Prostate gland (tissue), 2 donors: ENCODE measurements around the gene KCND3.

ENCODE experiments used
- CTCF ChIP-seq, 4 experiments: fragments of 200-600 bp in 2 of 4; fragments of 450-650 bp in 2 of 4; sonication (generic) in 2 of 4; IDR thresholded peaks; 1 replicate in 3 of 4; 2 replicates in 1 of 4; pipeline ENCODE4 v1.5.1; 2016 to 2019; ENCODE audit warnings: antibody characterized with exemption in 4 of 4, mild to moderate bottlenecking in 2 of 4, moderate library complexity in 2 of 4
- POLR2AphosphoS5 ChIP-seq: sonication (generic); formaldehyde crosslinking; IDR thresholded peaks from one replicate; pipeline ENCODE4 v1.6.1; 2017; ENCODE audit warnings: antibody characterized with exemption

DNA sequence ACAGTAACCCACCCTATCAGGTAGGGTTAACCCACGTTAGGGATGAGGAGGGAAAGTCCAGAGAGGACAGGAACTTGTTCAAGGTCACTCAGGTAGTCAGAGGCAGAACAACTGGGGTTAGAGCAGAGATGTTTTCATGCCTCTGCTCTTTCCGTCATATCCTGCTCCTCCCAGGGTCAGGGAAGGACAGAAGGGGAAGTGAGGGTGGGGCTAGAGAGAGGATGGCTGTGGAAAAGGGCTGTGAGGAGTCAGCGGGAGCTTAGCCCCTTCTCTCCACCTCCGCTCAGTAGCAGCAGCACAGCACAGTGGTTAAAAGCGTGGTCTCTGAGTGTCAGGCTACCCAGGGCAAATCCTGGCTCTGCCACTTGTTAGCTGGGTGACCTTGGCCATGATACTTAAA lies 197.2 kb downstream of the KCND3 start:
- TF ChIP-seq CTCF (IDR thresholded peaks at IDR 0.05) (no peak), POLR2AphosphoS5 (no peak)
